CD4-positive, CD25-positive, alpha-beta regulatory T cell (primary cell): ENCODE measurements around the gene SEL1L3. TPM values are rescaled to one million over a fixed set of nuclear protein-coding genes. Genes with fewer than 3 reads are reported as not detected.

Experiments
- ATAC-seq, 2 donors: fragments of 150-1000 bp; cut with Tn5 transposase; one replicate each; pipeline ENCODE4 v1.10.0; 2021; ENCODE audit warnings: low read depth in 2 of 2, moderate number of reproducible peaks in 2 of 2, moderate library complexity in 1 of 2
- DNase-seq, 3 donors: peaks; one replicate each; pipeline versions ENCODE4 v3.0.0 to v3.0.0-alpha.2; 2012 to 2022; ENCODE audit warnings: mixed read lengths in 1 of 3
- H3K27ac ChIP-seq: one replicate; pipeline ENCODE4 v1.7.0; 2013; ENCODE audit warnings: mild to moderate bottlenecking, low read length; ENCODE audit not compliant: insufficient read depth, poor library complexity, severe bottlenecking
- H3K27me3 ChIP-seq: one replicate; pipeline ENCODE4 v1.7.0; 2013; ENCODE audit warnings: low read length; ENCODE audit not compliant: control insufficient read depth, insufficient read depth
- H3K36me3 ChIP-seq: one replicate; pipeline ENCODE4 v1.7.0; 2013; ENCODE audit warnings: mild to moderate bottlenecking, low read length, moderate library complexity; ENCODE audit not compliant: control insufficient read depth, insufficient read depth
- H3K4me1 ChIP-seq: 2 replicates; pipeline ENCODE4 v1.7.0; 2013; ENCODE audit warnings: mild to moderate bottlenecking, low read length; ENCODE audit not compliant: insufficient read depth, control insufficient read depth, poor library complexity, severe bottlenecking
- H3K4me3 ChIP-seq: one replicate; pipeline ENCODE4 v1.7.0; 2013; ENCODE audit warnings: low read depth, mild to moderate bottlenecking, low read length, moderate library complexity
- H3K9me3 ChIP-seq, 2 experiments: 1 replicate in 1 of 2; 2 replicates in 1 of 2; pipeline ENCODE4 v1.7.0; 2013; ENCODE audit warnings: low read length in 2 of 2, mild to moderate bottlenecking in 1 of 2, moderate library complexity in 1 of 2; ENCODE audit not compliant: control insufficient read depth in 2 of 2
- H3K27ac Mint-ChIP-seq, 3 donors: one replicate each; pipeline ENCODE4 v1.8.0; 2020 to 2022; ENCODE audit warnings: mild to moderate bottlenecking in 3 of 3, mixed read lengths in 3 of 3, moderate library complexity in 2 of 3
- H3K27me3 Mint-ChIP-seq: one replicate; pipeline ENCODE4 v1.8.0; 2022; ENCODE audit warnings: mild to moderate bottlenecking, mixed read lengths
- H3K36me3 Mint-ChIP-seq: one replicate; pipeline ENCODE4 v1.8.0; 2020; ENCODE audit warnings: mixed read lengths
- H3K4me1 Mint-ChIP-seq, 4 donors: one replicate each; pipeline ENCODE4 v1.8.0; 2020 to 2022; ENCODE audit warnings: mixed read lengths in 4 of 4, mild to moderate bottlenecking in 1 of 4
- H3K4me3 Mint-ChIP-seq, 4 donors: one replicate each; pipeline ENCODE4 v1.8.0; 2020 to 2022; ENCODE audit warnings: mild to moderate bottlenecking in 4 of 4, mixed read lengths in 4 of 4, moderate library complexity in 3 of 4
- H3K9me3 Mint-ChIP-seq, 7 donors: one replicate each; pipeline ENCODE4 v1.8.0; 2020 to 2022; ENCODE audit warnings: mixed read lengths in 7 of 7, mild to moderate bottlenecking in 3 of 7, moderate library complexity in 2 of 7
- polyA plus RNA-seq, 4 donors: library from polyadenylated mRNA; unstranded; fragments of 300-500 nt; fragmentation: Illumina TruSeq; gene quantifications; one replicate each; pipeline ENCODE4 v1.2.3, GENCODE V29; 2021
- total RNA-seq: library from RNA; stranded (reverse); gene quantifications from one replicate; pipeline ENCODE4 v1.2.3, GENCODE V29; 2022

The SEL1L3 gene
- total and polyA plus RNA-seq, 5 donors from 2014 or later = 36.5 to 74.5 (median 50.3) TPM

DNA sequence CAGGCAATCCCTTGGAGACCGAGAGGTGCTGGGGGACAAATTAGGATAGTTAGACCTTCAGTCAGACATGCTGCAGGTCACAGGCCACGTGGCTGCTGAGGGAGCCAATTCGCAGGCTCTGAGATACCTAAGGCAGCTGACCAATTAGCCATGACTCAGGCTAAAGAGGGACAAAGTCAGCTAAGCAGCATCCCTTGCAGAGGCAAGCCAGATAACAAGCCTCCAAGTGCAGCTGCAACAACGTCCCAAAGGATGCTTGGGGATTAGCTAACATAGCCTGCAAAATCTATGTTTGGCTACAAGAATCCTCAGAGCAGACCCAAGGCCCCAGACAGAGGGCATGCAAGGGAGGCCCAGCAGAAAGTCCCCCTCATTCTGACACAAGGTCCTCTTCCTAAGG, 93.5 kb downstream of the SEL1L3 start:
- Histone ChIP-seq H3K27me3 (no peaks in the 10 kb centered on the region), H3K9me3 (no peaks in the 10 kb centered on the region), H3K4me3 (no peak overlapping the region), H3K36me3 (peaks cover 66% of the 10 kb centered on the region), H3K4me1 (no peaks in the 10 kb centered on the region), H3K27ac (no peak overlapping the region)
- no peak overlapping the region for H3K27ac Mint-ChIP-seq
- peak overlapping the region in 1 of 4 donors; percentile 21 for H3K4me3 Mint-ChIP-seq
- peaks cover 43% of the 10 kb centered on the region for H3K36me3 Mint-ChIP-seq
- H3K9me3 Mint-ChIP-seq = no peaks in the 10 kb centered on the region
- DNase-seq (no peak), ATAC-seq (no peak)
- peaks cover 0 to 11% (median 2%) of the 10 kb centered on the region in 4 donors for H3K4me1 Mint-ChIP-seq
- H3K27me3 Mint-ChIP-seq = no peaks in the 10 kb centered on the region

DNA sequence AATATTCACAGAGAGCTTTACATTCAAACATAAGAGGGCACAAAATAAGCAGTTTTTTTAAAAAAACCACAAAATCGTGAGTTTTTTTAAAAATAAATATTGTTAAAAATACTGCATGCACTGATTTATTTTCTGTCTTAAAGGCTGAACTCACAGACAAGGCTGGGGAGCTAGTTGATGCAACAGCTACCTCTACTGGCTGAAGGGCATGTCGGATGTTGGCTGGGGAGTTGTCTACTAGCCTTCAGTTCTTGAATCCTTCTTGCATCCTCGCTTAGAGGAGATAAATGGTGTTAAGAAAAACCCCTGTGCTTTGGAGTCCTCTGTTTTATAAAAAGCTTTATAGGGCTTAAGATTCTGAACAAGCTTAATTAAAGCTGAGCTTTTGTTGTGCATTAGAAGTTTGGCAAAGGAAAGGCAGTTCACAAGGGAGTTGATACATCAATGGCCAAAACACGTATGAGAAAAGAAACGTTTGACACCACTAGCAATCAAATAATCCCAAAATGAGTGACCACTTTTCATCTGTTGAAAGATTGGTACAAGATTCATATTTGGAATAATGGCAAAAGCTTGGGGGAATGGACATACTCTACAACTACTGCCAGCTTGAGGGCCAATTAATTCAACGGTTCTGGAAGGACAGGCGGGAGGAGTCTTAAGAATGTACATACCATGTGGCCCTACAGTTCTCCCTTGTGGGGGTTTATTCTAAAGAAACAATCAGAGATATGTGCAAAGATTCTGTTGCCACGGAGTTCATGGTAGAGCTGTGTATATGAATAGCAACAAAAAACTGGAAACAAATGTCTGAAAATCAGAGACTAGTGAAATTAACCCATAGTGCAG, 94.7 kb downstream of the SEL1L3 start:
- no peaks in the 10 kb centered on the region for H3K4me1 ChIP-seq
- H3K4me3 ChIP-seq = no peak overlapping the region
- H3K27me3 Mint-ChIP-seq = no peaks in the 10 kb centered on the region
- DNase-seq = peak in 1 of 3 donors; percentile 53
- no peak for ATAC-seq
- peaks cover 69% of the 10 kb centered on the region for H3K36me3 ChIP-seq
- H3K9me3 Mint-ChIP-seq = no peaks in the 10 kb centered on the region
- H3K4me3 Mint-ChIP-seq = no peak overlapping the region
- H3K27me3 ChIP-seq = no peaks in the 10 kb centered on the region
- H3K36me3 Mint-ChIP-seq = peaks cover 43% of the 10 kb centered on the region
- H3K4me1 Mint-ChIP-seq = peaks cover 0 to 7% (median 2%) of the 10 kb centered on the region in 4 donors
- H3K9me3 ChIP-seq = no peaks in the 10 kb centered on the region
- no peak overlapping the region for H3K27ac Mint-ChIP-seq
- no peak overlapping the region for H3K27ac ChIP-seq

DNA sequence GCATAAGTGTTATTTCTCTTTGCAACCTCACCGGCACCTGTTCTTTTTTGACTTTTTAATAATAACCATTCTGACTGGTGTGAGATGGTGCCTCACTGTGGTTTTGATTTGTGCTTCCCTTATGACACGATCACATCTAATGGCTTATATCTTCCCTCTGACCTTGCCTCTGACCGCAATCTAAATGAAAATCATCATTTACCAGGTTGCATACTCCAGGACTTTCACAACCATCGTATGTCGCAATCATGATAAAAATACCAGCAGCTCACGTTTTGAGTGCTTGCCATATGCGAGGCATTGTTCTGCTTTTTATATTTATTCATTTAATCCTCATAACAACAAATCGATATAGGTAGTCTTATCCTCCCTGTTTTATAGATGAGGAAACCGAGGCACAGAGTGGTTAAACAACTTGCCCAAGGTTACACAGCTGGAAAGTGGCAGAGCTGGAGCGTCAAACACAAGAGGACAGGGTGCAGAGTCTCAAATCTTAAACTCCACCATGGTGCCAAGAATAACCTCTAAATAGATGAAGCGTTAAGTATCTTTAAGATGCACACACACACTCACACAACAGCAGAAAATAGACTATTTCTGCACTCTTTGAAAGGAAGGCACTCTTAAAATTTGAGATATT, 102.2 kb downstream of the SEL1L3 start:
- Mint-ChIP-seq H3K27me3 (no peaks in the 10 kb centered on the region), H3K9me3 (peaks cover 0 to 4% (median 0%) of the 10 kb centered on the region in 7 donors), H3K4me1 (peaks cover 0 to 5% (median under 1%) of the 10 kb centered on the region in 4 donors), H3K4me3 (no peak overlapping the region), H3K27ac (no peak overlapping the region), H3K36me3 (peaks cover 67% of the 10 kb centered on the region)
- Histone ChIP-seq H3K27ac (no peak overlapping the region), H3K27me3 (no peaks in the 10 kb centered on the region), H3K9me3 (no peaks in the 10 kb centered on the region), H3K36me3 (peaks cover 91% of the 10 kb centered on the region), H3K4me3 (no peak overlapping the region), H3K4me1 (no peaks in the 10 kb centered on the region)
- no peak for ATAC-seq
- no peak for DNase-seq

DNA sequence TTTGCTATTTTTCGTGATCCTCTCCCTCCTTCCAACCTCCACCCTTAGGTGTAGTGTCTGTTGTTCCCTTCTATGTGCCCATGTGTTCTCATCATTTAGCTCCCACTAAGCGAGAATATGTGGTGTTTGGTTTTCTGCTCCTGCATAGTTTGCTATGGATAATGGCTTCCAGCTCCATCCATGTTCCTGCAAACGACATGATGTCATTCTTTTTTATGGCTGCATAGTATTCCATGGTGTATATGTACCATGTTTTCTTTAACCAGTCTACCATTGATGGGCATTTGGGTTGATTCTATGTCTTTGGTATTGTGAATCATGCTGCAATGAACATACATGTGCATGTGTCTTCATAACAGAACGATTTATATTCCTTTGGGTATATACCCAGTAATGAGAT, 102.7 kb downstream of the SEL1L3 start:
- Histone ChIP-seq H3K27ac (no peak overlapping the region), H3K9me3 (no peaks in the 10 kb centered on the region), H3K4me3 (no peak overlapping the region), H3K36me3 (peaks cover 90% of the 10 kb centered on the region), H3K4me1 (no peaks in the 10 kb centered on the region), H3K27me3 (no peaks in the 10 kb centered on the region)
- peaks cover 0 to 4% (median 0%) of the 10 kb centered on the region in 7 donors for H3K9me3 Mint-ChIP-seq
- ATAC-seq (no peak), DNase-seq (no peak)
- H3K27ac Mint-ChIP-seq = no peak overlapping the region
- peaks cover 68% of the 10 kb centered on the region for H3K36me3 Mint-ChIP-seq
- H3K4me3 Mint-ChIP-seq = no peak overlapping the region
- H3K27me3 Mint-ChIP-seq = no peaks in the 10 kb centered on the region
- H3K4me1 Mint-ChIP-seq = peaks cover 0 to 5% (median under 1%) of the 10 kb centered on the region in 4 donors

DNA sequence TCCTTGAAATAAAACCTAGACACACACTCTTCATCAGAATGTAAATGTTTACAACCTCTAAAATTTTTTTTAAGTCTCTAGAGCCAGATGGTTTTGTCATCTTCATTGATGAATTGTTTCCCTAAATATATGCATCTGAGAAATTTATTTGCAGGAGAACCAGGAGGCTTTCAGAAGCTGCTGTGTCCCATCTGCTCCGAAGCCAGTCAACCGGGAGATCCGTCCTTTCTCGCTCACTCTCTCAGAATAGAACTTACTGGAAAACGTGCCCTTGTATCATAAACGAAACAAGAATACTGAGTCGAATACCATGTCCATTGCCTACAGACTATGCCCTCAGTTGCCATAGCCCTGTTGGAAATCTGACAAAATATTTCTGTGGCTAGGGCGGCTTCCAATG, 103.7 kb downstream of the SEL1L3 start:
- H3K9me3 ChIP-seq = no peaks in the 10 kb centered on the region
- no peaks in the 10 kb centered on the region for H3K27me3 ChIP-seq
- ATAC-seq = no peak
- peaks cover 84% of the 10 kb centered on the region for H3K36me3 ChIP-seq
- Mint-ChIP-seq H3K9me3 (peaks cover 0 to 4% (median 0%) of the 10 kb centered on the region in 7 donors), H3K27ac (no peak overlapping the region), H3K36me3 (peaks cover 63% of the 10 kb centered on the region), H3K4me3 (no peak overlapping the region), H3K27me3 (no peaks in the 10 kb centered on the region), H3K4me1 (peaks cover 0 to 5% (median 0%) of the 10 kb centered on the region in 4 donors)
- no peak overlapping the region for H3K4me3 ChIP-seq
- DNase-seq = no peak
- no peaks in the 10 kb centered on the region for H3K4me1 ChIP-seq
- H3K27ac ChIP-seq = no peak overlapping the region

DNA sequence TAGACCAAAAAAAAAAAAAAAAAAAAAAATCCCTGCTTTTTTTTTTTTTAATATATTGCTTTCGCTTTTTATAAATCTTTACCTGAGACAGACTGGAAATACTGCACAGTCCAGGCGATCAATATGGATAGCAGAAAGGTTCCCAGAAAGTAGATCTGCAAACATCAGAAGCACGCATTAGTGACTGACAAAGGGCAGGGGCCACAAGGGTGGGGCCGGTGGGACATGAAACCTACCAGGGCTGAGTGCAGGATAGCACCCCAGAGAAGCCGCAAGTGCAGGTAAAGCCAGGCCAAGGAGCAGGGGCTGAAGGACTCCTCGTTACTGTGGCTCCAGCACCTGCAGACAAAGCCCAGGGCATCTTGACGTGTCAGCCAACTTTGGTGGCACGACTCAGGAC, 105.3 kb downstream of the SEL1L3 start:
- H3K27ac ChIP-seq = no peak overlapping the region
- no peaks in the 10 kb centered on the region for H3K27me3 ChIP-seq
- H3K36me3 ChIP-seq = peaks cover 68% of the 10 kb centered on the region
- Mint-ChIP-seq H3K4me3 (no peak overlapping the region), H3K36me3 (peaks cover 49% of the 10 kb centered on the region), H3K9me3 (peaks cover 0 to 4% (median 0%) of the 10 kb centered on the region in 7 donors), H3K27me3 (no peaks in the 10 kb centered on the region), H3K4me1 (peaks cover 0 to 5% (median 0%) of the 10 kb centered on the region in 4 donors), H3K27ac (no peak overlapping the region)
- H3K4me1 ChIP-seq = no peaks in the 10 kb centered on the region
- H3K4me3 ChIP-seq = no peak overlapping the region
- H3K9me3 ChIP-seq = no peaks in the 10 kb centered on the region
- no peak for ATAC-seq
- DNase-seq = no peak

DNA sequence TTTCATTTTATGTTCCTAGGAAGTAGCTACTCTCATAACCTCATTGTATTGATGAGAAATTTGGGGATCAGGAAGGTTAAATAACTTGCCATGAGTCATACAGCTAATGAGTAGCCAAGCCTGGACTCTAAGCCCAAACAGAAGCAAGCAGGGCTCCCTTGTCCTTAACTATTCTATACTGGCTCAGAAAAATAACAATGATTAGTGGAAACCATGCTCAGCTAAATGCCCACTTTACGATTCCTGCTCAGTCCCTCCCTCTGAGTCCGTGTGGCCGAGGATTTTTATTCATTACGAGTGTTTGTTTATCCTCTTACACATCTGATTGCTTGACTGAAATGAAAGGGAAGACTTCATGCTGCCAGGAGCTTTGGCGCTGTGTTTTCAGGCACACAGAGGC, 106.3 kb downstream of the SEL1L3 start:
- no peaks in the 10 kb centered on the region for H3K27me3 ChIP-seq
- no peaks in the 10 kb centered on the region for H3K4me1 ChIP-seq
- peaks cover 59% of the 10 kb centered on the region for H3K36me3 ChIP-seq
- H3K4me3 ChIP-seq = no peak overlapping the region
- Mint-ChIP-seq H3K4me3 (no peak overlapping the region), H3K27ac (peak overlapping the region in 1 of 3 donors; percentile 17), H3K4me1 (peaks cover 0 to 5% (median 0%) of the 10 kb centered on the region in 4 donors), H3K9me3 (peaks cover 0 to 4% (median 0%) of the 10 kb centered on the region in 7 donors), H3K36me3 (peaks cover 46% of the 10 kb centered on the region), H3K27me3 (no peaks in the 10 kb centered on the region)
- ATAC-seq = no peak
- H3K9me3 ChIP-seq = no peaks in the 10 kb centered on the region
- no peak for DNase-seq
- no peak overlapping the region for H3K27ac ChIP-seq
